ENCODE results near the gene MLEC.
"Not testable (repeated sequence)": the region's sequence is repeated elsewhere in the genome, so short reads cannot be mapped to it uniquely, and the experiment has no call there.

MLEC gene

DNA sequence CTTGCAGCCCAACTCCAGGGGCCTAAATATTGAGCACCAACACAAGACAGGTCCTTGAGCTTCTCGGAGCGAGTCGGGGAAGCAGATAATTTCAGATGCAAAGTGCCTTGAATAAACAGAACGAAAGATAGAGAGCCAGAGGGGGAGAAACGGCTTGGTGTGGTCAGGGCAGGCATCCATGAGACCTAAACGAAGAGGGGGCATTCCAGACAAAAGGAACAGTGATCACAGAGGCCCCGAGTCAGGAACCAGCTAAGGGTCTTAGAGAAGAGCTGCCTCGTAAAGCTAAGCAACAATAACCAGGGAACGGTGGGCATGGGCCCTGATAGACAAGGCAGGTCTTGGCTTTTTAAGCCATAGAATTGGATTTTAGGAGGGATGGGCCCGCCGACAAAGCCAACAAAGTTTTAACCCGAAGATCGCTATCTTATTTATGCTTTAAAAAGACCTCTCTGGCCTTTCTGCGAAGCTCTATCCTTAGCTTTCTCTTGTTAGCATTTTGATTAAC, 38.3 kb downstream of the MLEC start:
- no peak for DNase-seq

DNA sequence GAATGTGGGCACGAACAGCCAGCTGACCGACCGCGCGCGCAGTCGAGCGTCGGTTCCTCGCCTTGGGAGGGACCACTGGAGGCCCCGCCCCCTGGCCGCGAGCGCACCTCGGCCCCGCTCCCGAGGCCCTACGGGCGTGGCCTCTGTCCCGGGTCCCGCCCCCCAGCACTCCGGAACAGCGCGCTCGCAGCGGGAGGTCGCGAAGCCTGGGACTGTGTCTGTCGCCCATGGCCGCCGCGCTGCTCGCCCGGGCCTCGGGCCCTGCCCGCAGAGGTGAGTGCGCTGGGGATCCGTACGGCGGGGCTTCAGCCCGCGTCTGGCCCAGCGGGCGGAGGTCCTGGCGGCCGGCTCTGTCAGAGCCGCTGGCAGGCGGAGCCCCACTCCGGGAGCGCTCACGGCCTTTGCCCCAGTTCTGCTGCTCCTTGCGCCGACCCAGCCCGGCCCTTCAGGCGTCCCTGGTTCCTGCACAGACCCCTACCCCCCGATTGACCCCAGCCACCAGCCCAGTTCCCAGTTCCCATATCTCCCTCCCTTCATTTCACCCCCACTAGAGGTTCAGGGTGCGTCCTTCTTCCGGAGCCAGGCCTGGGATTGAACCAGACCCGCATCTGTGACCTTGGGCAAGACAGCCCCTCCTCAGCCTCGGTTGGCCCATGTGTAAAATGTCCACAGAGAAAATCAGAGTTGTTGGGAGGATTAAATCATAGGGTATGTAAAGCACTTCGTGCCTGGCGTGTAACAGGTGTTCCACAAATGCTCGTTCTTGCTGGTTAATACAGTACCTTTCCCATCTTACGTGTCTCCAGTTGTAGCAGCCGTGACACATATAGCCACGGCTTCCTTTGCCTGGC, 38.9 kb downstream of the MLEC start, which contains the start of gene ACADS:
Gene ACADS (plus strand): TSS at position 168 of the 851 bp plus-strand sequence. CDS start 60 bp downstream, at position 228.
- DNase-seq, result no peak

DNA sequence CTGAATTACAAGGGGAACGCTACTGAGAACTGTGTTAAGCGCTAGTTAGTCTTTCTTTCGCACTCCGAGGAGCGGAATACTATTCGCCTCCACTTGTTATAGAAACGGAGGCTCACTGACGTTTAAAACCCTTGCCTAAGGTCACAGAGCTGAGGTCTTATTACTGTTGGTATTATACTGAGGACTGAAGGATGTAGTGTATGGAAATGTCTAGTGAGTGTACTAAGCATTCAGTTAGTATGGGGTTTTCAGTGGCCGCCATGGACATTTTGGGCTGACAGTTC, 39.5 kb downstream of the MLEC start:
- DNase-seq, result no peak

DNA sequence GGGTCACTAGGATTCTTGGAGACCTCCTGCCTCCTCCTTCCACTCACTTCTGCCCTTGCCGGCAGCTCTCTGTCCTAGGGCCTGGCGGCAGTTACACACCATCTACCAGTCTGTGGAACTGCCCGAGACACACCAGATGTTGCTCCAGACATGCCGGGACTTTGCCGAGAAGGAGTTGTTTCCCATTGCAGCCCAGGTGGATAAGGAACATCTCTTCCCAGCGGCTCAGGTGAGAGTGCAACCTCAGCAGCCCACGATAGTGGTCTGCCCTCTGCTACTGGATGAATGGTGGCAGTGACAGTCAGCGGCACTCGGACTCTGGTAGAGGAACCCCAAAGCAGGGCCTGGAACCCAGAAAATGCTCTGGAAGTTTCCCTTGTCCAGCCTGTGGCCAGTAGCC, 40.0 kb downstream of the MLEC start:
- no peak for DNase-seq

DNA sequence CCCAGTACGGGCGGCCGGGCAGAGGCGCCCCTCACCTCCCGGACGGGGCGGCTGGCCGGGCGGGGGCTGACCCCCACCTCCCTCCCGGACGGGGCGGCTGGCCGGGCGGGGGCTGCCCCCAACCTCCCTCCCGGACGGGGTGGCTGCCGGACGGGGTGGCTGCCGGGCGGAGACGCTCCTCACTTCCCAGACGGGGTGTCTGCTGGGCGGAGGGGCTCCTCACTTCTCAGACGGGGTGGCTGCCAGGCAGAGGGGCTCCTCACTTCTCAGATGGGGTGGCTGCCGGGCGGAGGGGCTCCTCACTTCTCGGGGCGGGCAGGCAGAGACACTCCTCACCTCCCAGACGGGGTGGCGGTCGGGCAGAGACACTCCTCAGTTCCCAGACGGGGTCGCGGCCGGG, 45.2 kb downstream of the MLEC start:
- not testable (repeated sequence) for DNase-seq

DNA sequence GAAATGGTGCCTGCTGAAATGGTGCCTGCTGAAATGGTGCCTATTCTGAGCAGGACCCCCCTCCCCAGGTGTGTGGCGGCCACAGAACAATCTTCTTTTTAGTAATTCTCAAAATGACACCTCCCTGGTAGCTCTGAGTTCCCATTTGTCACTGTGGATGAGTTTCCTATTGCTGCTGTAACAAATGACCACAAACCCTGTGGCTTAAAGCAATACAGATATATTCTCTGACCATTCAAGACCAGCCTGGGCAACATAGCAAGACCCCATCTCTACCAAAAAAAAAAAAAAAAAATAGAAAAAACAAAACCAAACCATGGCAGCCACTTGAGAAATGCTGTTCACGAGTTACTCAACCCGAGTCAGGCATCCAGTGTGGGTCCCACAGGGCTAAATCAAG, 46.6 kb downstream of the MLEC start:
- DNase-seq, result no peak

DNA sequence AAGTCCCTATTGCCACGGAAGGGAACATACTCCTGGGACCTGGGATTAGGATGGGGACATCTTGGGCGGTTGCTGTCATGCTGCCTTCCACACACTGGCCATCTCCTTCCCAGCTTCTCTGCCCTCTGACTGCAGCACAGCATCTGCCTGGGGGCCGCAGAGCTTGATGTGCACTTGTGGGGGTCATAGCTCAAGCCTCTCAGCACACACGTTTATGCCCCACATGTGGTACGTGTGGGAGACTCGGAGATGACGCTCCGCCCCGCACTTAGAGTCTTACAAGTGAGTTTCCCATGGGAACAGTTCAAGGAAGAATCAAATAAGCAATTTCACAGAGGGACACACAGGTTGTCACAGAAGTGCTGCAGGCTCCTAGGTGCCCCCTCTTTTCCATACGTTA, 47.3 kb downstream of the MLEC start:
- no peak for DNase-seq

DNA sequence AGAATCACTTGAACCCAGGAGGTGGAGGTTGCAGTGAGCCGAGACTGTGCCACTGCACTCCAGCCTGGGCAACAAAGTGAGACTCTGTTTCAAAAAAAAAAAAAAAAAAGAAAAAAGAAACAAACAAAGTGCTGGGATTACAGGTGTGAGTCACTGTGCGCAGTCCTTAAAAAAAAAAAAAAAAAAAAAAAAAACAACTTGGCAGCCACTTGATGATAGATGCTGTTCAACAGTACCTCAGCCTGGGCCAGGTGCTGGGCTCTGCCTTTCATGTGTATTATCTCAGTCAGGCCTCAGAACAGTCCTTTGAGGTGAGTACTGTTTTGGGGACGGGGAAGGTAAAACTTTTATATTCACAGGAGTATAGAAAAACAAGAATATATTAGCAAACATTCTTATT, 48.2 kb downstream of the MLEC start:
- no peak for DNase-seq

DNA sequence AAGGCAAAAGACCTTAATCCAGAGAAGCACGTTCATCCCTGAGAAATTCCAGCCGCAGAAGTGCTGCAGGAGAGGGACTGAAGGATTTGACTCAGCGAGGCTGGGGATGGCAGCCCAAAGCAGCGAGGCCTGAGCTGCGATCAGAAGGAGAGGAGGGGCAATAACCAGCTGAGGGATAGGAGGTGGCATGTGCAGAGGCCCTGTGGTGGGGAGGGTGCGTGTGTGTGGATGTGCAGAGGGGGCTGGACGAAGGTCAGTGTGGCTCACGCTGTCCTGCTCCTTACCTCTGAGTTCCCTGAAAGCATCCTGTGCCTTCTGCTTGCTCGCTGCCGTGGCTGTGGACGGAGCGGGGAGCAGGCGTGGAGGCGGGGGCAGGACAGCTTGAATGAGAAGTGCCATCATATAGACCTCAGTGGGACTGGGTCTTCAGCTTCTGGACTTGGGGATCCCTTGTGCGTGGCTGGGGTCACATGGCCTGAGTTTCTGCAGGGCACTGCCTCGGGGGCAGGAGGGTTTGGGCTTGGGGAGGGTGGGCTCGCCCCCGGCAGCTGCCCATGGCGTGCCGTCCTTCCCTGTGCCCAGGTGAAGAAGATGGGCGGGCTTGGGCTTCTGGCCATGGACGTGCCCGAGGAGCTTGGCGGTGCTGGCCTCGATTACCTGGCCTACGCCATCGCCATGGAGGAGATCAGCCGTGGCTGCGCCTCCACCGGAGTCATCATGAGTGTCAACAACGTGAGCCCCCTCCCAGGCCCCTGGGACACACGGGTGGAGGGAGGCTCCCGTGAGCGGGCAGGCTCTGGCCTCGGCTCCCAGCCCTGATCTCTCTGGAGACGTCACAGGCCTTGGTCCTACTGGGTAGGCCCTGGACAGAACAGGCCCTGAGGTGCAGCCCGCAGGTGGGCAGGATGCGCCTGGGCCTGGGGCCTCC, 49.7 kb downstream of the MLEC start:
- no peak for DNase-seq

DNA sequence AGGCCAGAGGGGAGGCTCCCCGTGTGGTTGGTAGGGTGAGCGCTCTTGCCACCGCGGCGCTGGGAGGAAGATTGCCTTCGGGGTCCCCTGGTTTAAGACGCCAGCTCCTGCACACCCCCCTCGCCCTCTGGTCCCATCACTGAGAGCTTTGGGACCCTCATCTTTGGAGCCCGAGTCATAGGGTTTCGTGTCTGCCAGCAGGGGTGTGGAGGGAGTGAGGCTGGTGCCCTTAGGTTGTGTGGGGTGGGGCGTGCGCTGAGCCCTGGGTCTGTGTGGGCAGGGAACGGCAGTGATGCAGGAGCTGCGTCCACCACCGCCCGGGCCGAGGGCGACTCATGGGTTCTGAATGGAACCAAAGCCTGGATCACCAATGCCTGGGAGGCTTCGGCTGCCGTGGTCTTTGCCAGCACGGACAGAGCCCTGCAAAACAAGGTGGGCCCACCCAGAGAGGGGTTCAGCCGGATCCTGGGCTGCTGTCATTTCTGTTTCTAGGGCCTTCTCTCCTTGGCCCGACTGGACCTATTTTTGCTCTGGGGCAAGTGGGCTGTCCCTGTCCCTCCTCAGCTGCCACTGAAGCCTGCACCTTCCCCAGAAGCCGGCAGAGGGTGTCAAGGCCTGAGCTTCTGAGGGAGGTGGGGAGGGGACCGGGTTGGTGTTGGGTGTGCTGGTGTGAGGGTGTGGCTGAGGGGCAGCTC, 50.8 kb downstream of the MLEC start:
- no peak for DNase-seq

DNA sequence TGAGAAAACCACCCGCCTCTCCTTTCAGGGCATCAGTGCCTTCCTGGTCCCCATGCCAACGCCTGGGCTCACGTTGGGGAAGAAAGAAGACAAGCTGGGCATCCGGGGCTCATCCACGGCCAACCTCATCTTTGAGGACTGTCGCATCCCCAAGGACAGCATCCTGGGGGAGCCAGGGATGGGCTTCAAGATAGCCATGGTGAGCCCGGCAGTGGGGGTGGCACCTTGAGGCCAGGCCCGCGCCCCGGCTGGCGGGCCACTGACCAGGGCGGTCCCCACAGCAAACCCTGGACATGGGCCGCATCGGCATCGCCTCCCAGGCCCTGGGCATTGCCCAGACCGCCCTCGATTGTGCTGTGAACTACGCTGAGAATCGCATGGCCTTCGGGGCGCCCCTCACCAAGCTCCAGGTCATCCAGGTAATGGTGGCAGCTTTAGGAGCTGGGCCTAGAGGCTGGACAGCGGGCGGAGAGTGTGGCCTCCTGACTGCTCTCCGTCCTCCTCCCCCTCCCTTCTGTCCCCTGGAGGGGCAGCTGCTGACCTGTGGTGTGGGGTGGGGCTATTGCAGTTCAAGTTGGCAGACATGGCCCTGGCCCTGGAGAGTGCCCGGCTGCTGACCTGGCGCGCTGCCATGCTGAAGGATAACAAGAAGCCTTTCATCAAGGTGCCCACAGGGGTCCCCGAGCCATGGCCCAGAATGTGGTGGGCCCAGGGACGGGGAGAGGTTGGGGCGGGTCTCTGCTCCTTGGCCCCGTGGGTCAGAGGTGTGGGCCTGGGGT, 51.5 kb downstream of the MLEC start:
- no peak for DNase-seq

DNA sequence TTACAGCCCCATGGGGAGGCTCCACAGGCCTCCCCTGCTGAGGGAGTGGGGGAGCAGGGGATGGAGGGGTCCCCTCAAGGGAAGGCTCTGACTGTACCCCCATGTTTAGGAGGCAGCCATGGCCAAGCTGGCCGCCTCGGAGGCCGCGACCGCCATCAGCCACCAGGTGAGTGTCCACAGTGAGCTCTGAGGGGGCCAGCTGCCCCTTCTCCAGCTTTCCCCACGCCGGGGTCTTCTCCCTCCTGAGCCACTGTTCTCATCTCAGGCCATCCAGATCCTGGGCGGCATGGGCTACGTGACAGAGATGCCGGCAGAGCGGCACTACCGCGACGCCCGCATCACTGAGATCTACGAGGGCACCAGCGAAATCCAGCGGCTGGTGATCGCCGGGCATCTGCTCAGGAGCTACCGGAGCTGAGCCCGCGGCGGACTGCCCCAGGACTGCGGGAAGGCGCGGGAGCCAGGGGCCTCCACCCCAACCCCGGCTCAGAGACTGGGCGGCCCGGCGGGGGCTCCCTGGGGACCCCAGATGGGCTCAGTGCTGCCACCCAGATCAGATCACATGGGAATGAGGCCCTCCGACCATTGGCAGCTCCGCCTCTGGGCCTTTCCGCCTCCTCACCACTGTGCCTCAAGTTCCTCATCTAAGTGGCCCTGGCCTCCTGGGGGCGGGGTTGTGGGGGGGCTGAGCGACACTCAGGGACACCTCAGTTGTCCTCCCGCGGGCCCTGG, 52.2 kb downstream of the MLEC start:
- no peak for DNase-seq

DNA sequence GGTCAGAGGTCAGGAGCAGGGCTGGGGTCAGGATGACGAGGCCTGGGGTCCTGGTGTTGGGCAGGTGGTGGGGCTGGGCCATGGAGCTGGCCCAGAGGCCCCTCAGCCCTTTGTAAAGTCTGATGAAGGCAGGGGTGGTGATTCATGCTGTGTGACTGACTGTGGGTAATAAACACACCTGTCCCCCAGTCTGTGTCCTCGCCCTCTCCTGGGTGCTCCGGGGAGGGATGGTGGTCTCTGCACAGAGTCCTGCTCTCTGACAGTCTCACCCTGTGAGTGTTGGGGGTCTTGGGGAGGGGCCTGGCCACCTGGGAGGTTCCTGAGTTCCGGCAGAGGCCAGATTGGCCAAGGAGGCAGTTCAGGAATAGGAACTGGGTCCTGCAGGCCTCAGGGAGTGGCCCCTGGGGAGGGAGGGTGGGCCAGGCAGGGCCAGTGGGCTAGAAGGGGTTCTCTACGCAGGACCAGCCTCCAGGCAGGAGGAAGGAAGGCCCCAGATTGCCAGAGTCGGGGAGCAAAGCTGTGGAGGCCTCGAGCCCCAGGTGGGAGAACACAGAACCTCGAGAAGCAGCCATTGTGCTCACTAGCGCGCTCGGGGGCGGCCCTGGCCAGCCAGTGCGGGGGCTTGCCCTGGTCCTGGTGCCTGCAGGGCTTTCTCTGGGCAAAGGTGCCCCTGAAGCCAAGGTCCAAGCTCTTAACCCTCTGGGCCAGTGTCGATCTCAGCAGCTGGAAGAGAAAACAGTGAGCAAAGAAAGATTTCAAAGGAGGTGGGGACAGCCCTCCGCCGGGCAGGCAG, 53.1 kb downstream of the MLEC start:
- DNase-seq, result no peak

DNA sequence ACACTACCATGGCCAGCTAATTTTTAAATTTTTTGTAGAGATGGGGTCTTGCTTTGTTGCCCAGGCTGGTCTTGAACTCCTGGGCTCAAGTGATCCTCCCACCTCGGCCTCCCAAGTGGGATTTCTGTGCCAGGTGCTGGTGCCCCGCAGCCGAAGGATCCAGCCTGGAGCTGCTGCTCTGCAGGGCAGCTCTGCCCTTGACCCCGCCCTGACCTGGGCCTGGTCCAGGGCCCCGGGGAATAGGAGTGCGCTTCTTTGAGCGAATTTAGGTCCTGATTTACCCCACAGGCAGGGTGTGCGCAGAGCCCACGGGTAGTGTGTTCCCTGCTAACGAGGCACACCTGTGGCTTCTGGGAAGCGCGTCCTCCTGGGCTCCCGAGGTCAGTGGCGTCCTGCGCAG, 53.9 kb downstream of the MLEC start:
- DNase-seq, result no peak

DNA sequence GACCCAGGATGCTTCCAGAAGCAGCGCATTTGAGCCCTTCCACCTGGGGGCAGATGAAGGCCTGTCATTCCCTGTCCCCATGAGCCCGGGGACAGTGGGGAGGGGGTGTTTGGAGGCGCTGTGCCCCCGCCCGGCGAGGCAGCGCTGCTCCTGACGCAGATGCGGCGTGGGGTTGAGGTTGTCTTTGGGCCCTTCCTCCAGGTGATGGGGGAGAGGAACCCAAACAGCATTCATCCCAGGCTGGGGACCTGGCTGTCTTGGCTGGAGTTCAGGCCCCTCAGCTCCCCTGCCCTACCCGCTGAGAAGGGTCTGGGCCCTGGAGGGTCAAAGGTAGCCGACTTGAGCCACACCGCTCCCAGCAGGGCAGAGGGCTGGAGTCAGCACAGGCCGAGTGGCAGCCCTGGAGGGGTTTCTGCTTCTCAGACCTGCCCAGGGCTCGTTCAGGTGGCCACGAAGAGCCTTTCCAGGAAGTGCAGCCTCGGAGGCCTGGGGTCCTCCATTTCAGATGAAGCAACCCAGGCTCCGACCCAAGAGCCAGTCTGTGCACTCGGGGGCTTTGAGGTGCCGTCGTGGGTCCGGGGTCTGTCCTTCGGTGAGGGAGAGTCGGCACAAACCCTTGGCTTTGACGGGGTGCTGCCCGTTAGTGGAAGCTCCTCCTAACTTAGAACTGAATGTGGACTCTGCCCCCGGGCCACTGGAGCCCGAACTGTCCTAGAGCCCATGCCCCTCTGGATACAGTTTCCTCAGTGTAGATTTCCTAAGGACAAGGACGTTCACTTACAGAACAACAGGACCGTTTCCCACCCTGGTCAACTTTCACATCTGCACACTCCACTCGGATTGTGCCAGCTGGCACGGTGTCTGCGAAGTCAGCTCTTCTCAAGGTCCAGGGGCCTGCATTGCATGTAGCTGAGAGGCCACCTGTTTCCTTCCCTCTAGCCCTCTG, 54.8 kb downstream of the MLEC start:
- no peak for DNase-seq

DNA sequence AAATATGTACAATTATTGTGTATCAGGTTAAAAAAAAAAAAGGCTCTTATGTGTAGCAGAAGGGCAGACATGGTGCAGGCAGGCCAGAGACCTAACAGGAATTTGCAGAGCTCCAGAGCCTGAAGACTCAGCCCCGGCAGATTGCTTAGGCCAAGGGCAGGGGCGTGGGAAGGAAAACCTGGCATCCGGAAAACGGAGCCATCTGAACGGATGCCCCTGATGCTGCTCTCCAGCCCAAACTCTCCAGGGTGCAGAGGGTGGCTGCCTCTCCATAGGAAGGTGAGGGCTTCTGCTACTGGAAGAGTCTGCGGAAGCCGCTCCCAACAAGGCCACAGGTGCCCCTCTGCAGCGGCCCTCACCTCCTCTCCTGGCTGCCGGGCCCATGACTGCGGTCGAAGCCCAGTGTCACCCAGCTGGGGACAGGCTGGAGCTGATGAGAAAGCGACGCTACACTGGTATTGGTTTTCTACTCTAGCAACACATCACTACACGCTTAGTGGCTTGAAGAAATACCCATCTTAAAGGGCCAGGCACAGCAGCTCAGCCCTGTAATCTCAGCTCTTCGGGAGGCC, 58.1 kb downstream of the MLEC start:
- DNase-seq, result no peak

DNA sequence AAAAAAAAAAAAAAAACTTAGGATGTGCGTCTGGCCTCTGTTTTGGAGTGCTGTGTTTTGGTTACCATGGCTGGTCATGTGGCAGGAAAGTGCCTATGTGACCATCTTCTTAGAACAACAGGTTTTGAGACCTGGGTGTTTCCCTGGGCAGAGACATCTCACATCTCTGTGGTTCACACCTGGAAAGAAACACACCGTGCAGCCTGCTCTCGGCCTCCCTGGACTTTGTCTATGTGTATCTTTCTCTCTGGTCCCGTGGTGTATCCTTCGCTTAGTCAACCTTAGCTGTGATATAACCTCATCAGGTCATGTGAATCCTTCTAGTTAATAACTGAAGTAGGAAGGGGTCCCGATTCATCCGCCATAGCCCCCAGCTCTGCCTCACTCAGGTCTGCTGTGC, 61.3 kb downstream of the MLEC start:
- DNase-seq, result no peak

DNA sequence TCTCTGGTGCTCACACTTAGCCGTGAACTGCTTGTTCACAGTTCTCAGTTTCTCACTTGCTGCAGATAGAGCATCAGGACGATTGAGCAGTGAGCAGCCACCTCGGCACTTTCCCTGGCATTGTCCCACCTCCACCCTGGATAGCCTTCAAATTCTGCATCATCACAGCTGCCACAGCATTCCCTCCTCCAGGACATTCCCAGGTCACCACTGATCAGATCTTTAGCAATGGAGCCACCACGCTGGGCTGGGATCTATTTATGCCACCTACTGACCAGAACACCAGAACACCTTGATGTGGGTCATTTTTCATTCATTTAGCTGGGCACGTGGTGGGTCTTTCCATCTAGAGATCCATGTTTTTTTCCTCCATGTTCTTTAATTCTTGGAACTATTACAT, 62.3 kb downstream of the MLEC start:
- DNase-seq, result no peak

DNA sequence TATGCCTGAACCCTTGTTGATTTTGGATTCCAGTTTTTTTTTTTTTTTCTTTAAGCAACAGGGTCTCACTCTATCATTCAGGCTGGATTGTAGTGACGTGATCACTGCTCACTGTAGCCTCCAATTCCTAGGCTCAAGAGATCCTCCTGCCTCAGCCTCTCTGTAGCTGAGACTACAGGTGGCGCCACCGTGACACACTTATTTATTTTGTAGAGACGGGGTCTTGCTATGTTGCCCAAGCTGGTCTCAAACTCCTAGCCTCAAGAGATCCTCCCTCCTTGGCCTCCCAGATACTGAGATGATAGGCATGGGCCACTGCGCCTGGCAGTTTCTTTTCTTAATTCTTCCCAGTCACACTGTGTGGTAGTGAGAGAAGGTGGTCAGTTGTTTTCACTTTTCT, 63.9 kb downstream of the MLEC start:
- DNase-seq, result no peak
